ENCODE results near the gene ENTR1. TPM values are rescaled to one million over a fixed set of nuclear protein-coding genes. Genes with fewer than 3 reads are reported as not detected.

The ENTR1 gene
- total RNA-seq, 4 donors from 2014 or later: 29.9 to 193 (median 50.2) TPM

GRCh38 chr9:136421791-136422190 is 11.4 kb upstream of the ENTR1 start:
- Histone ChIP-seq H3K27me3 (no peaks in the 10 kb centered on the region), H3K4me3 (no peak overlapping the region), H3K9me3 (no peaks in the 10 kb centered on the region), H3K36me3 (peaks cover 0 to 80% (median 0%) of the 10 kb centered on the region in 3 donors), H3K27ac (no peak overlapping the region), H3K4me1 (no peaks in the 10 kb centered on the region)
- TF ChIP-seq CTCF (IDR thresholded peaks at IDR 0.05): no peak
- no peak for TF ChIP-seq POLR2A (IDR thresholded peaks at IDR 0.05)
- DNase-seq: no peak

GRCh38 chr9:136419092-136419420 is 8.6 kb upstream of the ENTR1 start:
- DNase-seq: no peak
- Histone ChIP-seq H3K4me1 (no peaks in the 10 kb centered on the region), H3K9me3 (no peaks in the 10 kb centered on the region), H3K36me3 (peaks cover 0 to 98% (median 0%) of the 10 kb centered on the region in 3 donors), H3K4me3 (no peak overlapping the region), H3K27me3 (no peaks in the 10 kb centered on the region), H3K27ac (no peak overlapping the region)
- TF ChIP-seq CTCF (IDR thresholded peaks at IDR 0.05) (no peak), POLR2A (IDR thresholded peaks at IDR 0.05) (no peak)

- no peak for TF ChIP-seq CTCF (IDR thresholded peaks at IDR 0.05)
- TF ChIP-seq POLR2A (IDR thresholded peaks at IDR 0.05): no peak
- Histone ChIP-seq H3K27me3 (no peaks in the 10 kb centered on the region), H3K9me3 (no peaks in the 10 kb centered on the region), H3K4me3 (no peak overlapping the region), H3K36me3 (peaks cover 0 to 98% (median 0%) of the 10 kb centered on the region in 3 donors), H3K4me1 (no peaks in the 10 kb centered on the region), H3K27ac (no peak overlapping the region)
- DNase-seq: no peak
Observed at GRCh38 chr9:136418182-136419091, 8.0 kb upstream of the ENTR1 start.

GRCh38 chr9:136416914-136417313 is 6.5 kb upstream of the ENTR1 start:
- Histone ChIP-seq H3K9me3 (no peaks in the 10 kb centered on the region), H3K27ac (no peak overlapping the region), H3K36me3 (peaks cover 0 to 90% (median 0%) of the 10 kb centered on the region in 3 donors), H3K27me3 (no peaks in the 10 kb centered on the region), H3K4me3 (no peak overlapping the region), H3K4me1 (peaks cover 0 to 5% (median 0%) of the 10 kb centered on the region in 4 donors)
- TF ChIP-seq CTCF (IDR thresholded peaks at IDR 0.05) (no peak), POLR2A (IDR thresholded peaks at IDR 0.05) (no peak)
- no peak for DNase-seq

GRCh38 chr9:136416427-136416826 is 6.0 kb upstream of the ENTR1 start:
- Histone ChIP-seq H3K4me1 (peaks cover 0 to 9% (median 3%) of the 10 kb centered on the region in 4 donors), H3K27me3 (no peaks in the 10 kb centered on the region), H3K36me3 (peaks cover 0 to 85% (median 0%) of the 10 kb centered on the region in 3 donors), H3K4me3 (no peak overlapping the region), H3K9me3 (no peaks in the 10 kb centered on the region), H3K27ac (no peak overlapping the region)
- no peak for DNase-seq
- no peak for TF ChIP-seq POLR2A (IDR thresholded peaks at IDR 0.05)
- TF ChIP-seq CTCF (IDR thresholded peaks at IDR 0.05): no peak
